DND-41 (cell line): ENCODE results near the gene PPFIBP1.

ENCODE experiments used
- ATAC-seq: fragments of 200-7000 bp; cut with Tn5 transposase; 3 replicates; pipeline ENCODE4 v1.9.1; 2021; ENCODE audit warnings: low read depth; ENCODE audit not compliant: insufficient read depth
- DNase-seq: peaks from one replicate; pipeline ENCODE4 v3.0.0-alpha.2; 2020
- H2AFZ ChIP-seq: 2 replicates; pipeline ENCODE4 v1.6.0; 2012; ENCODE audit warnings: low read depth, low read length
- H3K27ac ChIP-seq: 2 replicates; pipeline ENCODE4 v1.5.1; 2012; ENCODE audit warnings: low read length, inconsistent platforms
- H3K27me3 ChIP-seq: fragments of 200-600 bp; sonication (generic); 2 replicates; pipeline ENCODE4 v1.6.0; 2012; ENCODE audit warnings: low read length, mild to moderate bottlenecking, inconsistent platforms; ENCODE audit not compliant: insufficient read depth, poor library complexity
- H3K36me3 ChIP-seq: 2 replicates; pipeline ENCODE4 v1.5.1; 2012; ENCODE audit warnings: low read length, inconsistent platforms; ENCODE audit not compliant: insufficient read depth
- H3K4me1 ChIP-seq: 2 replicates; pipeline ENCODE4 v1.5.1; 2012; ENCODE audit warnings: mild to moderate bottlenecking, low read length; ENCODE audit not compliant: insufficient read depth
- H3K4me2 ChIP-seq: 2 replicates; pipeline ENCODE4 v1.6.0; 2012; ENCODE audit warnings: mild to moderate bottlenecking, moderate library complexity, low read length, inconsistent platforms; ENCODE audit not compliant: insufficient read depth
- H3K4me3 ChIP-seq, 2 experiments: fragments of 200-600 bp in 1 of 2; shearing (Covaris generic) in 1 of 2; 2 replicates each; pipeline ENCODE4 v1.5.1; 2012 to 2016; ENCODE audit warnings: inconsistent platforms in 2 of 2, low read length in 2 of 2, mild to moderate bottlenecking in 2 of 2, low read depth in 1 of 2, moderate library complexity in 1 of 2
- H3K79me2 ChIP-seq: 2 replicates; pipeline ENCODE4 v1.6.0; 2012; ENCODE audit warnings: low read length, inconsistent platforms; ENCODE audit not compliant: insufficient read depth
- H3K9ac ChIP-seq: 2 replicates; pipeline ENCODE4 v1.6.0; 2012; ENCODE audit warnings: low read depth, mild to moderate bottlenecking, inconsistent platforms, low read length, moderate library complexity
- H3K9me3 ChIP-seq: 2 replicates; pipeline ENCODE4 v1.5.1; 2012; ENCODE audit warnings: low read length, moderate library complexity, mild to moderate bottlenecking, inconsistent platforms; ENCODE audit not compliant: insufficient read depth, severe bottlenecking
- H4K20me1 ChIP-seq: 2 replicates; pipeline ENCODE4 v1.6.0; 2012; ENCODE audit warnings: low read length; ENCODE audit not compliant: insufficient read depth
- EZH2 ChIP-seq: IDR thresholded peaks from 3 replicates; pipeline ENCODE4 v1.6.1; 2012; ENCODE audit warnings: borderline replicate concordance, low read depth, mild to moderate bottlenecking, moderate library complexity, low read length, inconsistent platforms; ENCODE audit not compliant: severe bottlenecking
- TF ChIP-seq, protein P1 (sequence below): IDR thresholded peaks from 2 replicates; pipeline ENCODE4 v1.5.1; 2012; ENCODE audit warnings: borderline replicate concordance, low read length, moderate library complexity, mild to moderate bottlenecking; ENCODE audit not compliant: poor library complexity, severe bottlenecking; ENCODE audit errors: extremely low read depth

The PPFIBP1 gene

DNA sequence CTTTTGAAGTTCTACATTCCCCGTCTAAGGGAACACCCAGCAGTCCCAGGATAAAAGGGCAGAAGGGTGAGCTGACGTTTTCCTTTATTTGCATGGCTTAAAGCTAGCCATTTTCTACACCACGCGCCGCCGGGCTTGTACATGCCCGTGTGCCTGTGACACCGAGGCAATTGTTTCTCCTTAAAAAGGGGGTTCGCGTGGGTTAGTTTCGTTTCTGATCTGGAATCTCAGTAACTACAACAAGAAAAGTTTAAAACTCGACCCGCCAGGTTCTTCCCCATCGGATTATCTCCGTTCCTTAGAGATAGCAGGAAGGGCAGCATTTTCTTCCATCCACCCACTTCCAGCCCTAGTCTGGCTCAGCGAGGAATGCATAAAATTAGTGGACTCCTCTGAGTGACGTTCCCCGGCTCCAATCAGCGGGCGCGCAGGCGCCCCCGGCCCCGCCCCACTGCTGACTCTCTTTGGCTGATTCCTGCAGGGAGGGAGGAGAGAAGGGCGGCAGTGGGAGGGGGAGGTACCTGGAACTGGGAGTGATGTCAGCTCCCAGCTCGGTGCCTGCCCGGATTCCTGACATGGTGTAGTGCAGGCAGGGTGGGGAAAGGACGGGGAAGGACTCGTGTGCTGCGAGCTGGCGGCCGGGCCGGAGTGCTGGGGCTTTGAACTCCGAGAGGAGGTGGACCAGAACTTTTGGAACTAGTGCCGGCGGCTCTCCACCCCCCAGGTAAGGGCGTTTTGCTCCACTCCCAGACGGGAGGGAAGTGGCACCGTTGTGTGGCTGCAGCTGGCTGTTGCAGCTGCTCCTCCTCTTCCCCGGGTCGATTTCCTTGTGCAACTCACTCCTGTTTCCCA lies at the start of gene PPFIBP1:
Gene PPFIBP1, plus strand, starts transcription at position 565 of the 852 bp plus-strand sequence. CDS start 109,191 bp downstream, outside the sequence.
- H4K20me1 ChIP-seq, result no peaks in the 10 kb centered on the region
- peak within 1 kb of the TSS; percentile 77 for H3K4me2 ChIP-seq
- H3K79me2 ChIP-seq, result no peaks in the 10 kb centered on the region
- peak within 1 kb of the TSS; percentile 53 for H3K9ac ChIP-seq
- peaks cover 19% of the 10 kb centered on the region for H3K4me1 ChIP-seq
- TF ChIP-seq EZH2, result no peak
- TF ChIP-seq, protein P1, sequence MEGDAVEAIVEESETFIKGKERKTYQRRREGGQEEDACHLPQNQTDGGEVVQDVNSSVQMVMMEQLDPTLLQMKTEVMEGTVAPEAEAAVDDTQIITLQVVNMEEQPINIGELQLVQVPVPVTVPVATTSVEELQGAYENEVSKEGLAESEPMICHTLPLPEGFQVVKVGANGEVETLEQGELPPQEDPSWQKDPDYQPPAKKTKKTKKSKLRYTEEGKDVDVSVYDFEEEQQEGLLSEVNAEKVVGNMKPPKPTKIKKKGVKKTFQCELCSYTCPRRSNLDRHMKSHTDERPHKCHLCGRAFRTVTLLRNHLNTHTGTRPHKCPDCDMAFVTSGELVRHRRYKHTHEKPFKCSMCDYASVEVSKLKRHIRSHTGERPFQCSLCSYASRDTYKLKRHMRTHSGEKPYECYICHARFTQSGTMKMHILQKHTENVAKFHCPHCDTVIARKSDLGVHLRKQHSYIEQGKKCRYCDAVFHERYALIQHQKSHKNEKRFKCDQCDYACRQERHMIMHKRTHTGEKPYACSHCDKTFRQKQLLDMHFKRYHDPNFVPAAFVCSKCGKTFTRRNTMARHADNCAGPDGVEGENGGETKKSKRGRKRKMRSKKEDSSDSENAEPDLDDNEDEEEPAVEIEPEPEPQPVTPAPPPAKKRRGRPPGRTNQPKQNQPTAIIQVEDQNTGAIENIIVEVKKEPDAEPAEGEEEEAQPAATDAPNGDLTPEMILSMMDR, result peak; percentile 32
- DNase-seq (peak; percentile 99), ATAC-seq (peak; percentile 97)
- H2AFZ ChIP-seq, result peak within 1 kb of the TSS; percentile 77
- H3K4me3 ChIP-seq, result peak within 1 kb of the TSS; percentile 44 to 64
- no peaks in the 10 kb centered on the region for H3K36me3 ChIP-seq
- H3K27ac ChIP-seq, result peak within 1 kb of the TSS; percentile 66
- H3K9me3 ChIP-seq, result no peaks in the 10 kb centered on the region
- peaks cover 6% of the 10 kb centered on the region for H3K27me3 ChIP-seq

DNA sequence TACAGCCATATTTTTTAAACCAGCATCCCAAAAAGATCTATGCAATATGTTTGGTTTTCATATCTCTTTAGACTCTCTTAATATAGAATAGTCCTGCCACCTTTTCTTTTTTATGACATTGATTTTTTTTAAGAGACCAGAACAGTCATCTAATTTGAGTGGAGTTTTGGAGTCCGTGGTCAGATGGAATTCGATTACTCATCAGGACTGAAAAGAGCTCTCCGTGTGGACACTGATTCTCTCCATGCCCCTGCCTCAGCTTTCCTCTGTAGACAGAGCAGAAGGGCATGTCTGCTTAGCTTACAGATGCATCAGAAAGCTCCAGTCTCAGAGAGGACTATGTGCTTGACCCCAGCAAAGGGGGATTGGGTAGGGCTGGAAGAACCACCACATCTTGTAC lies 49.7 kb upstream of the PPFIBP1 start:
- no peaks in the 10 kb centered on the region for H4K20me1 ChIP-seq
- H3K9me3 ChIP-seq, result peaks cover 18% of the 10 kb centered on the region
- no peak for TF ChIP-seq EZH2
- TF ChIP-seq, protein P1, result no peak
- no peak overlapping the region for H3K4me3 ChIP-seq
- H3K4me2 ChIP-seq, result no peak overlapping the region
- ATAC-seq, result no peak
- H2AFZ ChIP-seq, result no peak overlapping the region
- no peaks in the 10 kb centered on the region for H3K36me3 ChIP-seq
- no peaks in the 10 kb centered on the region for H3K79me2 ChIP-seq
- peaks cover 3% of the 10 kb centered on the region for H3K27me3 ChIP-seq
- no peak overlapping the region for H3K9ac ChIP-seq
- H3K27ac ChIP-seq, result no peak overlapping the region
- DNase-seq, result no peak
- no peaks in the 10 kb centered on the region for H3K4me1 ChIP-seq

DNA sequence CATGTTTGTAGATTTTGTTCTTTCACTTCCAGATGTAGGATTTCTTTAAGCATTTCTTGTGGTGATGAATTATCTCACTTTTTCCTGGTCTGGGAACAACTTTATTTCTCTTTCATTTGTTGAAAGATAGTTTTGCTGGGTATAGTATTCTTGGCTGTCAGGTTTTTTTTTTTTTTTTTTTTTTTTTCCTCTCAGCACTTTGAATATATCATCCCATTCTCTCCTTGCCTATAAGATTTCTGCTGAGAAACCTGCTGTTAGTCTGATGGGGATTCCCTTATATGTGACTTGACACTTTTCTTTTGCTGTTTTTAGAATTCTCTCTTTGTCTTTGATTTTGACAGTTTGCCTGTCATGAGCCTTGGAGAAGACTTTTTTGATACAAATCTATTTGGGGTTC lies 47.0 kb upstream of the PPFIBP1 start:
- Histone ChIP-seq H3K27me3 (no peaks in the 10 kb centered on the region), H4K20me1 (no peaks in the 10 kb centered on the region), H3K4me2 (no peak overlapping the region), H3K4me1 (no peaks in the 10 kb centered on the region), H3K79me2 (no peaks in the 10 kb centered on the region), H2AFZ (no peak overlapping the region), H3K36me3 (no peaks in the 10 kb centered on the region), H3K27ac (no peak overlapping the region), H3K9me3 (peaks cover 18% of the 10 kb centered on the region), H3K4me3 (no peak overlapping the region), H3K9ac (no peak overlapping the region)
- ATAC-seq, result no peak
- TF ChIP-seq EZH2, result no peak
- TF ChIP-seq, protein P1, result no peak
- no peak for DNase-seq
